SK-N-SH (cell line): ENCODE measurements around the gene TMEM167A. TPM values are rescaled to one million over a fixed set of nuclear protein-coding genes. Genes with fewer than 3 reads are reported as not detected.

ENCODE experiments used
- CTCF ChIA-PET: fragments of 300-600, 350-600 bp; formaldehyde crosslinking; extraction: SDS; loops from one replicate; lab custom pipeline; 2021; lab: Yijun Ruan, JAX
- POLR2A ChIA-PET: fragments of 350-600 bp; sonication (Branson Sonifier 250); formaldehyde crosslinking; extraction: SDS; loops from one replicate; lab custom pipeline; 2020; ENCODE audit warnings: antibody characterized with exemption, inconsistent platforms; lab: Yijun Ruan, JAX
- DNase-seq: peaks from one replicate; pipeline ENCODE4 v3.0.0; 2012
- H2AFZ ChIP-seq: fragments of 200-600 bp; sonication (generic); 2 replicates; pipeline ENCODE4 v1.8.1; 2016; ENCODE audit warnings: antibody characterized with exemption, mild to moderate bottlenecking, low read depth
- H3F3A ChIP-seq: fragments of 200-600 bp; sonication (generic); replicated peaks from 2 replicates; pipeline ENCODE3; 2016; ENCODE audit warnings: antibody characterized with exemption, mild to moderate bottlenecking; ENCODE audit not compliant: insufficient read depth
- H3K27ac ChIP-seq, 2 experiments: fragments of 200-500 bp in 1 of 2; fragments of 200-600 bp in 1 of 2; sonication (Bioruptor generic) in 1 of 2; sonication (generic), shearing (Covaris generic) in 1 of 2; 2 replicates each; pipeline versions ENCODE4 v1.5.1 to v1.6.1; 2014 to 2016; ENCODE audit warnings: low read depth in 2 of 2, inconsistent platforms in 1 of 2, low read length in 1 of 2, mild to moderate bottlenecking in 1 of 2, mixed read lengths in 1 of 2
- H3K27me3 ChIP-seq: fragments of 200-600 bp; sonication (generic), shearing (Covaris generic); 2 replicates; pipeline ENCODE4 v1.6.1; 2016; ENCODE audit warnings: mixed run types; ENCODE audit not compliant: insufficient read depth
- H3K36me3 ChIP-seq, 2 experiments: fragments of 200-500 bp in 1 of 2; fragments of 200-600 bp in 1 of 2; sonication (Bioruptor generic) in 1 of 2; sonication (generic) in 1 of 2; replicated peaks in 1 of 2; 2 replicates each; pipeline versions ENCODE3 to v1.5.1; 2014 to 2016; ENCODE audit warnings: low read length in 1 of 2, mild to moderate bottlenecking in 1 of 2; ENCODE audit not compliant: insufficient read depth in 2 of 2, control insufficient read depth in 1 of 2
- H3K4me1 ChIP-seq, 2 experiments: fragments of 200-500 bp in 1 of 2; fragments of 200-600 bp in 1 of 2; sonication (Bioruptor generic) in 1 of 2; sonication (generic), shearing (Covaris generic) in 1 of 2; 2 replicates each; pipeline versions ENCODE4 v1.5.1 to v1.6.1; 2014 to 2016; ENCODE audit warnings: low read depth in 1 of 2, low read length in 1 of 2, mixed run types in 1 of 2; ENCODE audit not compliant: insufficient read depth in 2 of 2, control insufficient read depth in 1 of 2
- H3K4me2 ChIP-seq: fragments of 200-600 bp; sonication (generic), shearing (Covaris generic); 2 replicates; pipeline ENCODE4 v1.6.1; 2017; ENCODE audit warnings: mixed run types
- H3K4me3 ChIP-seq, 2 experiments: fragments of 200-500 bp in 1 of 2; fragments of 200-600 bp in 1 of 2; sonication (Bioruptor generic) in 1 of 2; sonication (generic), shearing (Covaris generic) in 1 of 2; 2 replicates each; pipeline versions ENCODE4 v1.5.1 to v1.8.1; 2014 to 2016; ENCODE audit warnings: low read depth in 2 of 2, inconsistent platforms in 1 of 2, low read length in 1 of 2, mild to moderate bottlenecking in 1 of 2, mixed read lengths in 1 of 2, moderate library complexity in 1 of 2
- H3K79me2 ChIP-seq: fragments of 200-600 bp; sonication (generic); 2 replicates; pipeline ENCODE4 v1.8.1; 2017; ENCODE audit warnings: mild to moderate bottlenecking; ENCODE audit not compliant: insufficient read depth
- H3K9ac ChIP-seq: fragments of 200-600 bp; sonication (generic); 2 replicates; pipeline ENCODE4 v1.6.1; 2017; ENCODE audit warnings: mixed run types
- H3K9me2 ChIP-seq: fragments of 200-600 bp; sonication (generic); 2 replicates; pipeline ENCODE4 v1.6.1; 2017; ENCODE audit warnings: mixed run types
- H3K9me3 ChIP-seq: fragments of 200-600 bp; sonication (generic); 2 replicates; pipeline ENCODE4 v1.6.1; 2017; ENCODE audit warnings: mixed run types, mild to moderate bottlenecking, moderate library complexity
- H4K20me1 ChIP-seq: fragments of 200-600 bp; sonication (generic); 2 replicates; pipeline ENCODE4 v1.6.1; 2017; ENCODE audit warnings: mild to moderate bottlenecking, mixed run types; ENCODE audit not compliant: insufficient read depth
- CHD2 ChIP-seq: fragments of 150-350 bp; IDR thresholded peaks from 2 replicates; pipeline ENCODE4 v1.6.1; 2018; ENCODE audit warnings: low read length; ENCODE audit not compliant: partially characterized antibody
- ELF1 ChIP-seq: IDR thresholded peaks from 2 replicates; pipeline ENCODE4 v1.4.0; 2012
- EP300 ChIP-seq, 2 experiments: IDR thresholded peaks; 2 replicates each; pipeline versions ENCODE4 v1.4.0 to v1.6.1; 2012; ENCODE audit warnings: borderline replicate concordance in 1 of 2, low read depth in 1 of 2, low read length in 1 of 2
- FOSL2 ChIP-seq: IDR thresholded peaks from 2 replicates; pipeline ENCODE4 v1.4.0; 2012; ENCODE audit warnings: low read depth, mild to moderate bottlenecking, moderate library complexity, borderline replicate concordance
- FOXJ3 ChIP-seq: sonication (generic); formaldehyde crosslinking; IDR thresholded peaks from 2 replicates; pipeline ENCODE4 v1.5.1; 2020; ENCODE audit warnings: mild to moderate bottlenecking, missing genetic modification reagents
- GABPA ChIP-seq: IDR thresholded peaks from 2 replicates; pipeline ENCODE4 v1.4.0; 2012; ENCODE audit warnings: low read depth, mild to moderate bottlenecking
- NFIC ChIP-seq: IDR thresholded peaks from 2 replicates; pipeline ENCODE4 v1.4.0; 2012; ENCODE audit warnings: borderline replicate concordance
- TCF12 ChIP-seq: IDR thresholded peaks from 2 replicates; pipeline ENCODE4 v1.4.0; 2012
- ZBTB33 ChIP-seq: IDR thresholded peaks from 2 replicates; pipeline ENCODE4 v1.4.0; 2012; ENCODE audit warnings: low read depth, borderline replicate concordance
- WGBS: methylation state at CpG from one replicate; pipeline ENCODE4 v1.1.6; 2017; ENCODE audit warnings: low lambda C conversion rate; 5-methylcytosine and 5-hydroxymethylcytosine counted together
- polyA plus RNA-seq, 3 experiments: library from polyadenylated mRNA; depleted of rRNA; stranded (reverse); fragments of >200 nt; gene quantifications; 2 replicates each; pipeline ENCODE4 v1.2.3, GENCODE V29; 2012
- TF ChIP-seq, protein P1 (sequence below): fragments of 150-350 bp; IDR thresholded peaks from 2 replicates; pipeline ENCODE4 v1.6.1; 2017; ENCODE audit warnings: antibody characterized with exemption, low read length, low read depth, borderline replicate concordance
- TF ChIP-seq, protein P2 (sequence below): fragments of 150-350 bp; IDR thresholded peaks from 2 replicates; pipeline ENCODE4 v1.6.1; 2016; ENCODE audit warnings: mild to moderate bottlenecking, low read depth, low read length

The TMEM167A gene
- polyA plus RNA-seq, 1 of the 3 experiments (the other 2 are of a cell fraction) = 23.7 TPM

DNA sequence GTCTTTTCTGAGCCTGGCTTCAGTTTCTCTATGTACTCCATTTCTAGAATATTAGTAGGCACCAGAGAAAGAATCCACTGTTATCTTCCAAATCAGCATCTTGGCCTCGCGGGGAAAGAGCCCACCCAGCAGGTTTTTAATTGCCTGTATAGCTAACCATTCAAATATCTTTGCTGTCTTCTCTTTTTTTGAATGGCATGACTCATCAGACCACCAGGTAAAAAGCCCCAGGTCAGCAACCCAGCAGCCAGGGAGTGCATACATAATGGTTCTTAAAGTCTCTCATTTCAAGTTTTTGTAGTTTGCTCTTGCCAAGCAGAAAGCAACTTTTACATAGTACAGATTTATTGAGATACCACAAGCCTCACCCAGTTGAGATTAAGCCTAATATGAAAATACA, 50.7 kb downstream of the TMEM167A start:
- ChIA-PET POLR2A (no interaction called here), CTCF (interaction anchor here (1.0 kb wide), 1 partner anchor 10 kb away, joined by 3 read pairs; no protein-coding TSS in a partner anchor)
- no peaks in the 10 kb centered on the region for H3K79me2 ChIP-seq
- H3F3A ChIP-seq = no peaks in the 10 kb centered on the region
- DNase-seq = no peak
- peaks cover 0 to under 1% of the 10 kb centered on the region in 2 experiments for H3K36me3 ChIP-seq
- WGBS = 92% methylated on average over 2 of the region's 2 CpGs
- H3K4me2 ChIP-seq = no peak overlapping the region
- no peak overlapping the region for H3K9ac ChIP-seq
- H3K9me3 ChIP-seq = no peaks in the 10 kb centered on the region
- no peaks in the 10 kb centered on the region for H4K20me1 ChIP-seq
- H3K27me3 ChIP-seq = no peaks in the 10 kb centered on the region
- H3K27ac ChIP-seq = no peak overlapping the region
- H3K4me3 ChIP-seq = no peak overlapping the region
- no peaks in the 10 kb centered on the region for H3K9me2 ChIP-seq
- H2AFZ ChIP-seq = no peak overlapping the region
- peaks cover 0 to 3% of the 10 kb centered on the region in 2 experiments; a peak in 1 of 4 replicates for H3K4me1 ChIP-seq
- TF ChIP-seq GABPA = no peak
- TF ChIP-seq FOXJ3 (CRISPR knock-in tag) = no peak
- no peak for TF ChIP-seq TCF12
- TF ChIP-seq, protein P1, sequence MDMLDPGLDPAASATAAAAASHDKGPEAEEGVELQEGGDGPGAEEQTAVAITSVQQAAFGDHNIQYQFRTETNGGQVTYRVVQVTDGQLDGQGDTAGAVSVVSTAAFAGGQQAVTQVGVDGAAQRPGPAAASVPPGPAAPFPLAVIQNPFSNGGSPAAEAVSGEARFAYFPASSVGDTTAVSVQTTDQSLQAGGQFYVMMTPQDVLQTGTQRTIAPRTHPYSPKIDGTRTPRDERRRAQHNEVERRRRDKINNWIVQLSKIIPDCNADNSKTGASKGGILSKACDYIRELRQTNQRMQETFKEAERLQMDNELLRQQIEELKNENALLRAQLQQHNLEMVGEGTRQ = no peak
- no peak for TF ChIP-seq NFIC
- no peak for TF ChIP-seq ELF1
- TF ChIP-seq, protein P2, sequence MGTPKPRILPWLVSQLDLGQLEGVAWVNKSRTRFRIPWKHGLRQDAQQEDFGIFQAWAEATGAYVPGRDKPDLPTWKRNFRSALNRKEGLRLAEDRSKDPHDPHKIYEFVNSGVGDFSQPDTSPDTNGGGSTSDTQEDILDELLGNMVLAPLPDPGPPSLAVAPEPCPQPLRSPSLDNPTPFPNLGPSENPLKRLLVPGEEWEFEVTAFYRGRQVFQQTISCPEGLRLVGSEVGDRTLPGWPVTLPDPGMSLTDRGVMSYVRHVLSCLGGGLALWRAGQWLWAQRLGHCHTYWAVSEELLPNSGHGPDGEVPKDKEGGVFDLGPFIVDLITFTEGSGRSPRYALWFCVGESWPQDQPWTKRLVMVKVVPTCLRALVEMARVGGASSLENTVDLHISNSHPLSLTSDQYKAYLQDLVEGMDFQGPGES = no peak
- no peak for TF ChIP-seq ZBTB33
- TF ChIP-seq, all 33 proteins: peak for 0

- ChIA-PET POLR2A (no interaction called here), CTCF (interaction anchor here (1.0 kb wide), 1 partner anchor 10 kb away, joined by 3 read pairs; no protein-coding TSS in a partner anchor)
- TF ChIP-seq FOSL2 (no peak), EP300 (IDR thresholded peaks at IDR 0.05; ENCODE audit: borderline replicate concordance in 1 of 2, low read depth in 1 of 2, low read length in 1 of 2) (no peak), CHD2 (no peak), ELF1 (no peak), GABPA (no peak)
- Histone ChIP-seq H3K9ac (no peak overlapping the region), H3F3A (no peaks in the 10 kb centered on the region), H3K4me2 (no peak overlapping the region), H3K9me2 (no peaks in the 10 kb centered on the region), H3K9me3 (no peaks in the 10 kb centered on the region), H3K4me3 (no peak overlapping the region), H3K4me1 (peaks cover 0 to 3% of the 10 kb centered on the region in 2 experiments; a peak in 1 of 4 replicates), H2AFZ (no peak overlapping the region), H3K36me3 (peaks cover 0 to 3% of the 10 kb centered on the region in 2 experiments), H3K27me3 (no peaks in the 10 kb centered on the region), H3K27ac (no peak overlapping the region), H3K79me2 (no peaks in the 10 kb centered on the region), H4K20me1 (no peaks in the 10 kb centered on the region)
- DNase-seq = no peak
- 84% methylated on average over 8 of the region's 8 CpGs for WGBS
Observed at GRCh38 chr5:83025690-83026478, 51.3 kb downstream of the TMEM167A start.
